B cell (primary cell): ENCODE results near the gene GRIK3. TPM values are rescaled to one million over a fixed set of nuclear protein-coding genes. Genes with fewer than 3 reads are reported as not detected.

Experiments used
- ATAC-seq: fragments of 200-7000 bp; cut with Tn5 transposase; one replicate; pipeline ENCODE4 v1.10.0; 2021; ENCODE audit warnings: low read depth, mild to moderate bottlenecking, moderate number of reproducible peaks, moderate library complexity
- CTCF ChIA-PET: fragments of 350-600 bp; sonication (Branson Sonifier 250); formaldehyde crosslinking; loops from one replicate; lab custom pipeline; 2021; ENCODE audit warnings: antibody characterized with exemption, inconsistent platforms; lab: Charles Lee
- POLR2A ChIA-PET: fragments of 350-600 bp; sonication (Branson Sonifier 250); formaldehyde crosslinking; loops from one replicate; lab custom pipeline; 2021; ENCODE audit warnings: antibody characterized with exemption; lab: Charles Lee
- DNase-seq: peaks from one replicate; pipeline ENCODE4 v3.0.0; 2013
- H2AFZ ChIP-seq: 2 replicates; pipeline ENCODE4 v1.6.1; 2012; ENCODE audit warnings: mild to moderate bottlenecking, low read depth, low read length; ENCODE audit not compliant: insufficient read depth, poor library complexity, severe bottlenecking
- H3K27ac ChIP-seq, 2 donors: 1 replicate in 1 of 2; 2 replicates in 1 of 2; pipeline ENCODE4 v1.5.1; 2012 to 2013; ENCODE audit warnings: low read length in 2 of 2, mild to moderate bottlenecking in 2 of 2, moderate library complexity in 1 of 2
- H3K27me3 ChIP-seq, 4 experiments: fragments of 200-600 bp in 1 of 4; sonication (generic) in 1 of 4; replicated peaks in 1 of 4; 1 replicate in 2 of 4; 2 replicates in 2 of 4; pipeline versions ENCODE4 v1.6.1 to v1.7.0; 2013 to 2016; ENCODE audit warnings: low read length in 3 of 4, mild to moderate bottlenecking in 2 of 4, mixed read lengths in 1 of 4, moderate library complexity in 1 of 4; ENCODE audit not compliant: insufficient read depth in 4 of 4, control insufficient read depth in 3 of 4; ENCODE audit errors: control extremely low read depth in 1 of 4
- H3K36me3 ChIP-seq, 2 experiments: replicated peaks in 1 of 2; 1 replicate in 1 of 2; 2 replicates in 1 of 2; pipeline versions ENCODE4 v1.6.1 to v1.7.1; 2013; ENCODE audit warnings: low read length in 1 of 2; ENCODE audit not compliant: insufficient read depth in 2 of 2, control insufficient read depth in 1 of 2; ENCODE audit errors: control extremely low read depth in 1 of 2, extremely low read depth in 1 of 2
- H3K4me1 ChIP-seq, 2 donors: fragments of 200-600 bp in 1 of 2; sonication (generic) in 1 of 2; 1 replicate in 1 of 2; 2 replicates in 1 of 2; pipeline versions ENCODE4 v1.5.1 to v1.6.1; 2013 to 2017; ENCODE audit warnings: low read length in 2 of 2; ENCODE audit not compliant: control insufficient read depth in 2 of 2, insufficient read depth in 2 of 2
- H3K4me2 ChIP-seq: replicated peaks from 2 replicates; pipeline ENCODE3; 2012; ENCODE audit warnings: mild to moderate bottlenecking, low read depth, low read length; ENCODE audit not compliant: poor library complexity, severe bottlenecking
- H3K4me3 ChIP-seq, 5 experiments: fragments of 200-600 bp in 1 of 5; sonication (generic) in 1 of 5; 1 replicate in 3 of 5; 2 replicates in 2 of 5; pipeline versions ENCODE4 v1.5.1 to v1.7.0; 2011 to 2016; ENCODE audit warnings: low read length in 4 of 5, mild to moderate bottlenecking in 4 of 5, low read depth in 2 of 5, control low read depth in 1 of 5, moderate library complexity in 1 of 5; ENCODE audit not compliant: insufficient read depth in 1 of 5; ENCODE audit errors: control extremely low read depth in 1 of 5, extremely low read depth in 1 of 5
- H3K79me2 ChIP-seq: fragments of 200-600 bp; sonication (generic); one replicate; pipeline ENCODE4 v1.6.0; 2016; ENCODE audit warnings: low read length; ENCODE audit not compliant: control insufficient read depth, insufficient read depth
- H3K9ac ChIP-seq: fragments of 200-600 bp; sonication (generic); 2 replicates; pipeline ENCODE4 v1.6.1; 2017; ENCODE audit warnings: mild to moderate bottlenecking, low read length, moderate library complexity
- H3K9me3 ChIP-seq, 3 donors: one replicate each; pipeline versions ENCODE4 v1.6.1 to v1.7.1; 2013; ENCODE audit warnings: low read length in 2 of 3; ENCODE audit not compliant: control insufficient read depth in 2 of 3, insufficient read depth in 1 of 3; ENCODE audit errors: control extremely low read depth in 1 of 3
- H4K20me1 ChIP-seq: 2 replicates; pipeline ENCODE4 v1.6.0; 2012; ENCODE audit warnings: mild to moderate bottlenecking, low read length; ENCODE audit not compliant: insufficient read depth, control insufficient read depth, poor library complexity, severe bottlenecking
- H3K27ac Mint-ChIP-seq: one replicate; pipeline ENCODE4 v1.8.0; 2021; ENCODE audit warnings: mixed read lengths
- H3K27me3 Mint-ChIP-seq: one replicate; pipeline ENCODE4 v1.8.0; 2021; ENCODE audit warnings: mixed read lengths
- H3K4me1 Mint-ChIP-seq: one replicate; pipeline ENCODE4 v1.8.0; 2021; ENCODE audit warnings: mixed read lengths
- H3K4me3 Mint-ChIP-seq: one replicate; pipeline ENCODE4 v1.8.0; 2021; ENCODE audit warnings: mixed read lengths
- H3K9me3 Mint-ChIP-seq: one replicate; pipeline ENCODE4 v1.8.0; 2022; ENCODE audit warnings: mixed read lengths; ENCODE audit not compliant: insufficient read depth
- CTCF ChIP-seq: fragments of 200-600 bp; IDR thresholded peaks from one replicate; pipeline ENCODE4 v1.8.0; 2022; ENCODE audit warnings: antibody characterized with exemption, mild to moderate bottlenecking
- EZH2 ChIP-seq: IDR thresholded peaks from 2 replicates; pipeline ENCODE4 v1.6.1; 2012; ENCODE audit warnings: borderline replicate concordance, low read depth, mild to moderate bottlenecking, moderate library complexity, low read length; ENCODE audit not compliant: insufficient read depth, poor library complexity, severe bottlenecking
- WGBS: methylation state at CpG from one replicate; pipeline ENCODE4 v1.1.5; 2013; ENCODE audit warnings: missing lambda C conversion rate; ENCODE audit not compliant: insufficient coverage; 5-methylcytosine and 5-hydroxymethylcytosine counted together
- intact Hi-C: fragments of 100-400 bp; cut with micrococcal nuclease; formaldehyde crosslinking; loops from one replicate; pipeline ENCODE4 v1.10.0; 2022
- polyA plus RNA-seq: library from polyadenylated mRNA; depleted of rRNA; stranded (reverse); fragments of >200 nt; gene quantifications from 2 replicates; pipeline ENCODE4 v1.2.3, GENCODE V29; 2012
- total RNA-seq, 2 donors: library from RNA; stranded (reverse); fragments of 120-200 nt in 1 of 2; gene quantifications; 1 replicate in 1 of 2; 2 replicates in 1 of 2; pipeline versions ENCODE4 v1.2.3 to v1.2.4, GENCODE V29; 2013 to 2022

GRIK3 gene
- total and polyA plus RNA-seq, 2 donors (not counting 1 experiment from before 2014, with no cell fraction given), result 0.12 to 1.5 TPM

- H3K27me3 Mint-ChIP-seq, result peaks cover 15% of the 10 kb centered on the region
- 71% methylated on average over 1 of the region's 1 CpG for WGBS
- POLR2A ChIA-PET, result no interaction called here
Observed at GRCh38 chr1:36876990-36877389, 157.3 kb downstream of the GRIK3 start.

More at GRCh38 chr1:36876990-36877389, 157.3 kb downstream of the GRIK3 start:
- TF ChIP-seq EZH2 (no peak), CTCF (no peak)
- Mint-ChIP-seq H3K9me3 (no peaks in the 10 kb centered on the region), H3K4me3 (no peak overlapping the region), H3K27ac (no peak overlapping the region), H3K4me1 (no peaks in the 10 kb centered on the region)
- intact Hi-C loops, result no loop called here
- Histone ChIP-seq H3K4me2 (no peak overlapping the region), H4K20me1 (no peaks in the 10 kb centered on the region), H3K4me1 (no peaks in the 10 kb centered on the region), H3K9me3 (no peaks in the 10 kb centered on the region), H2AFZ (no peak overlapping the region), H3K9ac (no peak overlapping the region), H3K79me2 (no peaks in the 10 kb centered on the region), H3K27me3 (no peaks in the 10 kb centered on the region), H3K27ac (no peak overlapping the region), H3K4me3 (no peak overlapping the region), H3K36me3 (no peaks in the 10 kb centered on the region)
- DNase-seq (no peak), ATAC-seq (no peak)
- CTCF ChIA-PET, result no interaction called here
